Spleen (tissue), 11 donors: ENCODE results near the gene DLGAP3. TPM values are rescaled to one million over a fixed set of nuclear protein-coding genes. Genes with fewer than 3 reads are reported as not detected.

ENCODE experiments used
- DNase-seq: peaks from one replicate; pipeline ENCODE4 v3.0.0-alpha.2; 2020
- H3K27ac ChIP-seq, 8 donors: fragments of 200-600 bp; sonication (generic) in 7 of 8; 1 replicate in 4 of 8; 2 replicates in 4 of 8; pipeline versions ENCODE4 v1.5.0 to v1.8.0; 2016 to 2021; ENCODE audit warnings: inconsistent platforms in 4 of 8, mild to moderate bottlenecking in 4 of 8, moderate library complexity in 1 of 8
- H3K27me3 ChIP-seq, 7 donors: fragments of 200-600 bp; sonication (generic) in 6 of 7; replicated peaks in 1 of 7; 1 replicate in 4 of 7; 2 replicates in 3 of 7; pipeline versions ENCODE4 v1.5.0 to v1.8.0; 2016 to 2021; ENCODE audit warnings: inconsistent platforms in 3 of 7, mild to moderate bottlenecking in 1 of 7
- H3K36me3 ChIP-seq, 6 donors: fragments of 200-600 bp; sonication (generic) in 5 of 6; 1 replicate in 4 of 6; 2 replicates in 2 of 6; pipeline versions ENCODE4 v1.5.0 to v1.8.0; 2016 to 2021; ENCODE audit warnings: inconsistent platforms in 2 of 6
- H3K4me1 ChIP-seq, 6 donors: fragments of 200-600 bp; sonication (generic) in 5 of 6; 1 replicate in 3 of 6; 2 replicates in 3 of 6; pipeline versions ENCODE4 v1.5.0 to v1.8.0; 2016 to 2021; ENCODE audit warnings: inconsistent platforms in 3 of 6
- H3K4me3 ChIP-seq, 8 donors: fragments of 200-600 bp; sonication (generic) in 7 of 8; 1 replicate in 4 of 8; 2 replicates in 4 of 8; pipeline versions ENCODE4 v1.5.0 to v1.8.0; 2016 to 2021; ENCODE audit warnings: inconsistent platforms in 4 of 8, mild to moderate bottlenecking in 4 of 8, moderate library complexity in 2 of 8
- H3K9me3 ChIP-seq, 8 donors: fragments of 200-600 bp; sonication (generic) in 7 of 8; 1 replicate in 4 of 8; 2 replicates in 4 of 8; pipeline versions ENCODE4 v1.5.0 to v1.8.0; 2016 to 2021; ENCODE audit warnings: inconsistent platforms in 4 of 8
- POLR2A ChIP-seq, 3 donors: fragments of 450-650 bp; IDR thresholded peaks; one replicate each; pipeline ENCODE4 v1.5.1; 2017; ENCODE audit warnings: antibody characterized with exemption in 3 of 3, mild to moderate bottlenecking in 1 of 3
- POLR2AphosphoS5 ChIP-seq, 3 donors: sonication (generic); formaldehyde crosslinking; IDR thresholded peaks; one replicate each; pipeline ENCODE4 v1.5.1; 2017; ENCODE audit warnings: antibody characterized with exemption in 3 of 3
- WGBS, 5 donors: extraction: QIAGEN DNeasy Blood & Tissue Kit in 3 of 5; methylation state at CpG; one replicate each; pipeline versions ENCODE4 v1.1.5 to v1.1.7; 2013 to 2018; 5-methylcytosine and 5-hydroxymethylcytosine counted together
- intact Hi-C: fragments of 100-400 bp; cut with DNase I; formaldehyde crosslinking; loops from one replicate; pipeline ENCODE4 v1.15.0; 2023; ENCODE audit warnings: low total_unique reads
- polyA plus RNA-seq, 3 donors: library from polyadenylated mRNA; stranded (reverse); fragments of 200-250 nt; gene quantifications; one replicate each; pipeline ENCODE4 v1.2.1, GENCODE V29; 2013
- total RNA-seq, 7 donors: library from RNA; depleted of rRNA in 3 of 7; stranded (reverse); fragments of >200 nt in 3 of 7; fragmentation: NEBNext Ultra II Directional in 4 of 7; extraction: Animal tissue kit (Norgen Biotek cat#: 25700) in 4 of 7; gene quantifications; one replicate each; pipeline versions ENCODE4 v1.1.0 to v1.2.1, GENCODE V29; 2016 to 2021
- TF ChIP-seq, protein P1 (sequence below), 11 experiments: fragments of 200-600 bp in 7 of 11; fragments of 450-650 bp in 4 of 11; sonication (generic) in 4 of 11; IDR thresholded peaks in 8 of 11; conservative IDR thresholded peaks in 3 of 11; 1 replicate in 7 of 11; 2 replicates in 4 of 11; pipeline versions ENCODE4 v1.4.0 to v1.8.0; 2016 to 2021; ENCODE audit warnings: antibody characterized with exemption in 11 of 11, inconsistent platforms in 4 of 11, mild to moderate bottlenecking in 1 of 11
- donor health status: healthy with polysubstance abuse.
- donor health status: DM: no; HTN: no; CAD: no; lungs with moderate emphysema.
- donor health status: DM: no; HTN: no; CAD: no.
- donor health status: Bipolar disorder and iron deficiency.
- donor health status: healthy.
- donor health status: DM: no; HTN: no; CAD: no.
- donor health status: DM: yes; HTN: yes; CAD: no.

The DLGAP3 gene
- total and polyA plus RNA-seq, 10 donors: 0.54 to 4.3 (median 1.9) TPM

DNA sequence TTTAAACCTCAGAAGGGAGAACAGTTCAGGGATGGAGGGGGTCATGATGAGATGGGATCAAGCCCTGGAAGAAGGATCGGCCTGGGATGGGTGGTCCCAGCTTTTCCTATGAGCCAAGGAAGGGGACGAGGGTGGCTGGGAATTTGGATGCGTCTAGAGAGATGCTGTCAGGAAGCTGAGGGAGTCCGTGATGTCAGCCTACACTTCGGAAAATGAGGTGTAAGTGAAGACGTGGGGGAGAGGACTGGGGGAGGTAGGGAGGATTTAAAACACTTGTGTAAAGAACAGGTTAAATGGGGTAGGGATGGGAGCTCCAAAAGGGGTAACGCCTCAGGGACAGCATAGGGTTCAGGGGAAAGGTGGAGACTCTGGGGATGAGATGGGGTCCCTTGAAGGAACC lies 27.5 kb downstream of the DLGAP3 start:
- Histone ChIP-seq H3K4me1 (no peaks in the 10 kb centered on the region), H3K36me3 (no peaks in the 10 kb centered on the region), H3K4me3 (no peak overlapping the region), H3K27me3 (peaks cover 0 to 10% (median 0%) of the 10 kb centered on the region in 7 donors), H3K27ac (no peak overlapping the region), H3K9me3 (no peaks in the 10 kb centered on the region)
- DNase-seq: no peak
- TF ChIP-seq POLR2AphosphoS5 (IDR thresholded peaks at IDR 0.05) (no peak), POLR2A (IDR thresholded peaks at IDR 0.05) (no peak)
- TF ChIP-seq, protein P1, sequence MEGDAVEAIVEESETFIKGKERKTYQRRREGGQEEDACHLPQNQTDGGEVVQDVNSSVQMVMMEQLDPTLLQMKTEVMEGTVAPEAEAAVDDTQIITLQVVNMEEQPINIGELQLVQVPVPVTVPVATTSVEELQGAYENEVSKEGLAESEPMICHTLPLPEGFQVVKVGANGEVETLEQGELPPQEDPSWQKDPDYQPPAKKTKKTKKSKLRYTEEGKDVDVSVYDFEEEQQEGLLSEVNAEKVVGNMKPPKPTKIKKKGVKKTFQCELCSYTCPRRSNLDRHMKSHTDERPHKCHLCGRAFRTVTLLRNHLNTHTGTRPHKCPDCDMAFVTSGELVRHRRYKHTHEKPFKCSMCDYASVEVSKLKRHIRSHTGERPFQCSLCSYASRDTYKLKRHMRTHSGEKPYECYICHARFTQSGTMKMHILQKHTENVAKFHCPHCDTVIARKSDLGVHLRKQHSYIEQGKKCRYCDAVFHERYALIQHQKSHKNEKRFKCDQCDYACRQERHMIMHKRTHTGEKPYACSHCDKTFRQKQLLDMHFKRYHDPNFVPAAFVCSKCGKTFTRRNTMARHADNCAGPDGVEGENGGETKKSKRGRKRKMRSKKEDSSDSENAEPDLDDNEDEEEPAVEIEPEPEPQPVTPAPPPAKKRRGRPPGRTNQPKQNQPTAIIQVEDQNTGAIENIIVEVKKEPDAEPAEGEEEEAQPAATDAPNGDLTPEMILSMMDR (IDR thresholded peaks at IDR 0.05 in 8 of 11, conservative IDR thresholded peaks at IDR 0.05 in 3 of 11): no peak
- intact Hi-C loops: no loop called here
- 66 to 71% (median 70%) methylated on average over 7 of the region's 7 CpGs for WGBS, 5 donors

DNA sequence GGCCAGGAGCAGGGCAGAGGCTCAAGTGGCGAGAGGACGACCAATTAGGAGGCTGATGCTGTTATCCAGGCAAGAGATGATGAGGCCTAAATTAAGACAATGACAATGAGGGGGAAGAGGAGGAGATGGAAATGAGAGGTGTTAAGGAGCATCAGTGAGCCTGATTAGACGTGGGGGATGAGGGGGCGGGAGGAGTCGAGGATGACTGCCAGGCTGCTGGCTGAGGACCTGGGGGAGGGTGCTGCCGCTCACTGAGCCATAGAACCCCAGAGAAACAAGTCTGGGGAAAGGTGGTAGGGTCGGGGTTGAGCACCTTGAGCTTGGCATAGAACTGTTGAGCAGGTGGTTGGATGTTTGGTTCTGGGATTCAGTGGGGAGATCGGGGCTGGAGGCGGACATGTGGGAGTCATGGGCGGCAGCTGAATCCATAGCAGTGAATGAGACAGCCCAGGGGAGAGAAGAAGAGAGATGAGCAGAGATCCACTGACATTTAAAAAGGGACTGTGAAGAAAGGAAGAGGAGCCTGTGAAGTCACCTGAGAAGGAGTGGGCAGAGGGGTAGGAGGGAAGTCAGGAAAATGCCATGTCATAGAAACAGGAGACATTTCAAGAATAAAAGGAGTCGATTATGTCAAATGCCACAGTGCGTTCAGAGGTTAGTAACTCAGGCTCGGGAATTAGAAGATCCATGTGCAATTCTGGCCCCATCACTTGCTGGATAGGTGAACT lies 28.5 kb downstream of the DLGAP3 start:
- Histone ChIP-seq H3K4me1 (no peaks in the 10 kb centered on the region), H3K4me3 (no peak overlapping the region), H3K27me3 (peaks cover 0 to 10% (median 0%) of the 10 kb centered on the region in 7 donors), H3K36me3 (no peaks in the 10 kb centered on the region), H3K27ac (no peak overlapping the region), H3K9me3 (no peaks in the 10 kb centered on the region)
- 70 to 76% (median 72%) methylated on average over 13 of the region's 13 CpGs for WGBS, 5 donors
- intact Hi-C loops: no loop called here
- DNase-seq: no peak
- TF ChIP-seq, protein P1 (IDR thresholded peaks at IDR 0.05 in 8 of 11, conservative IDR thresholded peaks at IDR 0.05 in 3 of 11): no peak
- no peak for TF ChIP-seq POLR2AphosphoS5 (IDR thresholded peaks at IDR 0.05)
- no peak for TF ChIP-seq POLR2A (IDR thresholded peaks at IDR 0.05)

DNA sequence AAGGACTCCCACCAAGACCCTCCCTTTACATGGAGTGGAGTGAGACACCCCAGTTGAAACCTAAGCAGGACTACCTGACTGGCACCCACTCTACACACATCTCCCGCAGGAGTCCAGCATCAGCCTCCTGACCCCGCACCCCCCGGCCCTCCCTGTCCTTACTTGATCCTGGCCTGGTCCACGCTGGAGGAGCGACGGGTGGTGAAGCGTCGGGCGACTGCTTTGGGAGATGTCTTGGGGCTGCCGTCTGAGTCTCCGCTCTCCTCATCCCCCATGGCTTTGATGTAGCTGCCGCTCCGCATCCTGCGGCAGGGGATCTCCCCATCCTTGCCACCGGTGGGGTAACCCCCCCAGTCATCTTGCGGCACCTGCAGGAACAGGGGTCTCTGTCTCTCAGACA lies 29.5 kb downstream of the DLGAP3 start:
- H3K4me3 ChIP-seq: no peak overlapping the region
- intact Hi-C loops: no loop called here
- no peak for DNase-seq

DNA sequence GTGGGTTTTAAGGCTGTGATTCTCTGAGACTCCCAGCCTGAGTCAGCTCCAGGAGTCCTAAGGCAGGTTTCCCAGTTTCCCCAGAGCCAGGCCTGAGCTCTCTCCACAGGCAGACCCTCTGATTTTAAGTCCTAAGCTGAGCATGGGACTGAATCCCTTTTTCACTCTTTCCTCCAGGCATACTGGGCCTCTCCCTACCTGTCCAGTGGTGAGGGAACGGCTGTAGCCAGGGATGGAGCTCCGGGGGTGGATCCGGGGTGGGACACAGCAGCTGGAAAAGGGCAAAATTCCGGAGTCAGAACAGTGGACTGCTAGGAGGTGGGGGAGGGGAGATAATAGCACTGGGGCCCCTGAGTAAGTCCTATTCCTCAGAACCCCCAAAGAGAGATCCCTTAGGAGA lies 30.0 kb downstream of the DLGAP3 start:
- TF ChIP-seq, protein P1 (IDR thresholded peaks at IDR 0.05 in 8 of 11, conservative IDR thresholded peaks at IDR 0.05 in 3 of 11): no peak
- TF ChIP-seq POLR2AphosphoS5 (IDR thresholded peaks at IDR 0.05) (no peak), POLR2A (IDR thresholded peaks at IDR 0.05) (no peak)
- WGBS, 5 donors: 81 to 93% (median 88%) methylated on average over 4 of the region's 4 CpGs
- no peak for DNase-seq
- H3K4me3 ChIP-seq: no peak overlapping the region
- H3K27ac ChIP-seq: no peak overlapping the region
- intact Hi-C loops: no loop called here
- H3K4me1 ChIP-seq: no peaks in the 10 kb centered on the region
- H3K9me3 ChIP-seq: no peaks in the 10 kb centered on the region
- H3K36me3 ChIP-seq: no peaks in the 10 kb centered on the region
- H3K27me3 ChIP-seq: peaks cover 0 to 10% (median 0%) of the 10 kb centered on the region in 7 donors

More for the DNA sequence above, 29.5 kb downstream of the DLGAP3 start:
- Histone ChIP-seq H3K27me3 (peaks cover 0 to 10% (median 0%) of the 10 kb centered on the region in 7 donors), H3K4me1 (no peaks in the 10 kb centered on the region), H3K36me3 (no peaks in the 10 kb centered on the region), H3K9me3 (no peaks in the 10 kb centered on the region), H3K27ac (no peak overlapping the region)
- WGBS, 5 donors: 89 to 95% (median 94%) methylated on average over 2 to 16 of the region's 16 CpGs
- no peak for TF ChIP-seq POLR2AphosphoS5 (IDR thresholded peaks at IDR 0.05)
- TF ChIP-seq, protein P1 (IDR thresholded peaks at IDR 0.05 in 8 of 11, conservative IDR thresholded peaks at IDR 0.05 in 3 of 11): no peak
